ENCODE data around the gene RAB37.

RAB37 gene

DNA sequence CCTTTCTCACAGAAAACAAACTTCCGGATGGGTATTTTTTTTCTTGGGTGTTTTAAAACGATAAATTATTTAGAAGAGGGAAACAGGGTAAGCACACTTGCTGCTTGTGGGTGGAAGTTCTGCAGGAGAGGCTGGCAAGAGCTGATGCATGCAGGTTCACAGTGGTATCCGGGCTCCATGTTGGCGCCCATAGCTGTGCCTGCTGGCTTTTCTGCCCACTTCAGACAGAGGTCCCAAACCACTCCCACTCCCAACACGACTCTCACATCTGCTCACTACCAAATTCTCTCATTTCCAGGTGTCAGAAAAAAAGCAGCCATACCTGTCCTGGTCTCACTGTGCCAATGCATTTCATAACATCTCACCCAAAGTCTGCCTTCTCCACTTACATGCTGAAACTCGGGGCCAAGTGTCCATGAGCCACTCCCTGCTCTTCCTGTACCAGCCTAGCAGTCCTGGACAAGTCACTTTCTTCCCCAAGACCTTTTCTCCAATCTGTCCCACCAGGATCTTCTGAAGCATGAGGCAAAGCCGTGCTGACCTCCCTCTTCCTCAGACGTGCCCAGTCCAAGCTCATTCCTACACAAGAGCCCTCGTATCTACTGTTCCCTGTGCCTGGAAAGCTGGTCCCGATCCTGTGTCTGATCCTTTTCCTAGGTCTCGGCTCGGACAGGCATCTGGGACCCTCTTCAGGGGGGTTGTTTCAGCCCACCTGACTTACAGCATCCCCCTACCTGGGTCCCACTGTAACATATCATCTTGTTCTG, 25.8 kb upstream of the RAB37 start:
- TF ChIP-seq, protein P1, sequence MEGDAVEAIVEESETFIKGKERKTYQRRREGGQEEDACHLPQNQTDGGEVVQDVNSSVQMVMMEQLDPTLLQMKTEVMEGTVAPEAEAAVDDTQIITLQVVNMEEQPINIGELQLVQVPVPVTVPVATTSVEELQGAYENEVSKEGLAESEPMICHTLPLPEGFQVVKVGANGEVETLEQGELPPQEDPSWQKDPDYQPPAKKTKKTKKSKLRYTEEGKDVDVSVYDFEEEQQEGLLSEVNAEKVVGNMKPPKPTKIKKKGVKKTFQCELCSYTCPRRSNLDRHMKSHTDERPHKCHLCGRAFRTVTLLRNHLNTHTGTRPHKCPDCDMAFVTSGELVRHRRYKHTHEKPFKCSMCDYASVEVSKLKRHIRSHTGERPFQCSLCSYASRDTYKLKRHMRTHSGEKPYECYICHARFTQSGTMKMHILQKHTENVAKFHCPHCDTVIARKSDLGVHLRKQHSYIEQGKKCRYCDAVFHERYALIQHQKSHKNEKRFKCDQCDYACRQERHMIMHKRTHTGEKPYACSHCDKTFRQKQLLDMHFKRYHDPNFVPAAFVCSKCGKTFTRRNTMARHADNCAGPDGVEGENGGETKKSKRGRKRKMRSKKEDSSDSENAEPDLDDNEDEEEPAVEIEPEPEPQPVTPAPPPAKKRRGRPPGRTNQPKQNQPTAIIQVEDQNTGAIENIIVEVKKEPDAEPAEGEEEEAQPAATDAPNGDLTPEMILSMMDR (IDR thresholded peaks at IDR 0.05; ENCODE audit: low read depth, low read length), result no peak
- DNase-seq (ENCODE audit: low read depth in 2 of 2), result no peak
- no peak overlapping the region for H3K4me3 ChIP-seq (replicated peaks in 1 of 2; ENCODE audit: low read depth in 2 of 2, low read length in 2 of 2)

DNA sequence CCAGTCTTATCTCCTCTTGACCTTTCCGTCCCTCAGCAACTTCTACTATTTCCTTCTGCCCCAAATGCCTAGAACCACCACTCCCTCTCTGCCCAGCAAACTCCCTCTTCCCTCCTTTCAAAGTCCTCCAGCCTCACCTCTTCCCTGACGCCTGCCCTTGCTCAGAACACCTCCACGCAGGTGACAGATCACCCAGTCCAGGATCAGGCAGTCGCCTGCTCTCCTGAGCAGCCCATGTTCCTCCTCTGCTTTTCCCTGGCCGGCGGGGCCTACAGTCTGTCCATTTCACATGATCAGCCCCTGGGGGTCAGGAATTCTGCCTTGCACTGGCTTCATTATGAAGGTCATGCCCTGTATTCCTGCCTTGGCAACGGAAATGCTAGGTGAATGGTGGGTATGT, 24.8 kb upstream of the RAB37 start:
- no peak for DNase-seq (ENCODE audit: low read depth in 2 of 2)
- TF ChIP-seq, protein P1 (IDR thresholded peaks at IDR 0.05; ENCODE audit: low read depth, low read length), result no peak
- H3K4me3 ChIP-seq (replicated peaks in 1 of 2; ENCODE audit: low read depth in 2 of 2, low read length in 2 of 2), result no peak overlapping the region

DNA sequence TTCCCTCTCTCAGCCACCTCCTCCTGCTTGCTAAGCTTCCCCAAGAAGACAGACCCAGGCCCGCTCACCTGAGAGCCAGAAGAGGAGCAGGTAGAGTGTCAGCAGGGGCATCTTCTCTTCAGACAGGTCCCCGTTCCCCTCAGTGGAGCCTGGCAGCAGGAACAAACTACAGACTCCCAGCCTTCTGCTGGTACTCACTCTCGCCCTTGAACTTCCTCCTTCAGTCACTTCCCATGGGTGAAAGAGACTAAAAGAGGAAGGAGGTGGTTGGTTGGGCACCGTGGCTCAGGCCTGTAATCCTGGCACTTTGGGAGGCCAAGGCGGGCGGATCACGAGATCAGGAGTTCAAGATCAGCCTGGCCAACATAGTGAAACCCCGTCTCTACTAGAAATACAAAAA, 24.3 kb upstream of the RAB37 start, which contains the start of gene CD300LF:
TSS of gene CD300LF (minus strand) at position 168 of the 400 bp plus-strand sequence. CDS start at position 111, 57 bp downstream.
- H3K4me3 ChIP-seq (replicated peaks in 1 of 2; ENCODE audit: low read depth in 2 of 2, low read length in 2 of 2), result no peak within 1 kb of the TSS
- TF ChIP-seq, protein P1 (IDR thresholded peaks at IDR 0.05; ENCODE audit: low read depth, low read length), result no peak
- DNase-seq (ENCODE audit: low read depth in 2 of 2), result no peak

DNA sequence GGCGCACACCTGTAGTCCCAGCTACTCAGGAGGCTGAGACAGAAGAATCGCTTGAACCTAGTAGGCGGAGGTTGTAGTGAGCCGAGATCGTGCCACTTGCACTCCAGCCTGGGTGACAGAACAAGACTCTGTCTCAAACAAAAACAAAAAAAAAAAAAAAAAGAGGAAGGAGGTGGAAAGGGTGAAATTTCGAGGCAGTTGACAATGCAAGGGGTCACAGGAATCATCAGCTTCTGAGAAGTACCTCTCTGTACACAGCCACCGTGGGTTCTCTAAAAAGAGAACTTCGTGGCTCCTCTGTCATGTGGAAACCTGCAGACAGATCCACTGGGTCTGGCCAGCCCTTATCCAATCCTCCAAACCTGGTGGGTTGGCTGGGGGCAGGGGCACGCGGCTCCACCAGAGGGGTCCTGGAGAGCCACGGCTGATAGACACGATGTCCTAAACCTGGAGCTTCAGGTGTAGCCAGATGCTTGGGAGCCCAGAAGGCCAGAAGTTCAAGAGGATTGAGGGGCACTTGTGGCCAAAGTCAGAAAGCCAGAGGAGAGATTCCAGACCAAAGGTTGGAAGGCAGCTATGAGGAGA, 23.8 kb upstream of the RAB37 start:
- TF ChIP-seq, protein P1 (IDR thresholded peaks at IDR 0.05; ENCODE audit: low read depth, low read length), result no peak
- no peak for DNase-seq (ENCODE audit: low read depth in 2 of 2)

DNA sequence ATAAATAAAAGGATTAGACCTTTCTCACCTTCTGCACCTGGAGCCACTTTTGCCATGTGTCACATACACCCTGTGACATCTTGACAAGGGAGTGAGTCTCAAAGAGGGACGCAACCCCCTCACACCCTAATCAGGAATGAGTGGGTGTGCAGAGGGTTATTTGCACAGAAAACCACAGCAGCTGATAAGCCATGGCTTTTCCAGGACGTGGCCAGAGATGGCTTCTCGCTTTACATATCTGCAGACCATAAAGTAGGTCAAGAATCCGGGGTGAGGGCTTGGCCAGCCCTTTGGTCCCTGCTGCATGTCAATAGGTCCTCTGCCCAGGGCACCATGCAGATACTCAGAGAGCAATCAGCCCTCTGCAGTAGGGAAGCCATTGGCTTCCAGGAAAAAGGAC, 21.9 kb upstream of the RAB37 start:
- H3K4me3 ChIP-seq (replicated peaks in 1 of 2; ENCODE audit: low read depth in 2 of 2, low read length in 2 of 2), result no peak overlapping the region
- DNase-seq (ENCODE audit: low read depth in 2 of 2), result peak in 1 of 2 donors; percentile 19
- TF ChIP-seq, protein P1 (IDR thresholded peaks at IDR 0.05; ENCODE audit: low read depth, low read length), result no peak

More for the DNA sequence above, 23.8 kb upstream of the RAB37 start:
- no peak overlapping the region for H3K4me3 ChIP-seq (replicated peaks in 1 of 2; ENCODE audit: low read depth in 2 of 2, low read length in 2 of 2)

DNA sequence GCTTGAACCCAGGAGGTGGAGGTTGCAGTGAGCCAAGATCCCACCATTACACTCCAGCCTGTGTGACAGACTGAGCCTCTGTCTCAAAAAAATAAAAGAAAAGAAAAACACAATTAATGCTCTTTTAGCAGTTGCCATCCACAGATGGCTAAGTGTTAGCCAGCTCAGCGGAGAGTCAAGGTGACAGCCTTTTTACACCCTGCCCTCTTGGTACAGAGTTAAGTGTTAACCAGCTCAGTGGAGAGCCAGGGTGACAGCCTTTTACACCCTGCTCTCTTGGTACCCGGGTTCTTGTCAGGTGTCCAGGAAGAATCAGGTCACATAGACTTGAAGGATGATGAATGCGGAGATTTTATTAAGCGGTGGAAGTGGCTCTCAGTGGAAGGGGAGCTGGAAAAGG, 16.6 kb upstream of the RAB37 start:
- H3K4me3 ChIP-seq (replicated peaks in 1 of 2; ENCODE audit: low read depth in 2 of 2, low read length in 2 of 2), result no peak overlapping the region
- TF ChIP-seq, protein P1 (IDR thresholded peaks at IDR 0.05; ENCODE audit: low read depth, low read length), result no peak
- DNase-seq (ENCODE audit: low read depth in 2 of 2), result no peak
